HG03460 (cell line): ENCODE results near the gene ATRNL1.

Source experiments
- ATAC-seq: cut with Tn5 transposase; IDR thresholded peaks from one replicate; pipeline ENCODE4 v1.9.1; 2021; ENCODE audit not compliant: unreplicated experiment

Gene ATRNL1

DNA sequence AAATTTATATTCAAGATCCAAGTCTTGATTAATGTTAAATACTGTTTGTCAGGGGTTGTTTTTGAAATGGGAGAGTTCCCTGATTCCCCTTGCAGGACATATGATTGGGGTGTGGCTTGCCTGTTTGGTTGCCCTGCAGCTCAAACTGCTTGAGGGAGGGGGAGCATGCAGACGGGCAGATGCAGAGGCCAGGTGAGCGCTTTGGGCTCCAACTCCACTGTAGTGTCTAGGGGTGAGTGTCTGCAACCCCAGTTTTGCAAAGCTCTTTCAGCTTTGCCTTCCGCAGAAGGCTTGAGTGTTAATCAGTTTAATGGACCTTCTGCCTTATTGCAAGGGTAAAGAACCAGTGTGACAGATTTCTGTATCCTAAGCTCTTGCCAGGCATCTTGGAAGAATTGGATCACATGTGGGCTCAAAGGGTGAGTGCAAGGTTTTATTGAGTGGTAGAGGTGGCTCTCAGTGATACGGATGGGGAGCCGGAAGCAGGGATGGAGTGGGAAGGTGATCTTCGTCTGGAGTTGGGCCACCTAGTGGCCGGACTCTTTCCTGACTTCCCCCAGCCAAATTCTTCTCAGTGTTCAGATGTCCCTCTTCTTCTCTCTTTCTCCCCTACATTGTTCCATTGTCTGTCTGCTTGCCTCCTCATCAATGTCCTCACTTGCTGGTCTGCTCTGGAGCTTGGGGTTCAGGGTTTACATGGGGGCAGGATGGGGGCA lies 479.7 kb downstream of the ATRNL1 start:
- ATAC-seq = no peak

GRCh38 chr10:115580239-115580638 lies 487.1 kb downstream of the ATRNL1 start:
- no peak for ATAC-seq

- ATAC-seq = no peak
Measured at GRCh38 chr10:115593060-115593459, 499.9 kb downstream of the ATRNL1 start.

- ATAC-seq = no peak
Measured at GRCh38 chr10:115604627-115605026, 511.5 kb downstream of the ATRNL1 start.

DNA sequence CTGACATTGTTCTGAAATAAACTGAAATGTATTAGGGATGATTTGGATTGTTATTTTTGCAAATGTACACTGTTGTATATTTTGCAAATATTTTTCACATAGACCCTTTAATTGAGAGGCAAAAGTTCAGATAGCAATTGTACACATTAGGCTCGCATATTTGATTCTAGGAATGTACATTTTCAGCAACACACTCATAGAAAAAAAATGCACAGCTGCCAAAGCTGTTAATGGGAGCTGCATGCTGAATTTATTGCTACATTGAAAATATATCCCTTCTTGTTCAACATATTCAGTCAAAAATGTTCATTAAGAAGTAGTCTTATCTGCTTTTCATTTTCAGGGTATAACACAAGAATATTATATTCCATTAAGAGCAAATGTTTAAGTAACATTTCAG lies 512.9 kb downstream of the ATRNL1 start:
- ATAC-seq = no peak

GRCh38 chr10:115606741-115607140 lies 513.6 kb downstream of the ATRNL1 start:
- ATAC-seq = no peak

GRCh38 chr10:115624448-115624847 lies 531.3 kb downstream of the ATRNL1 start:
- no peak for ATAC-seq

GRCh38 chr10:115628616-115629015 lies 535.5 kb downstream of the ATRNL1 start:
- no peak for ATAC-seq

- ATAC-seq = no peak
Measured at GRCh38 chr10:115638246-115638645, 545.1 kb downstream of the ATRNL1 start.

DNA sequence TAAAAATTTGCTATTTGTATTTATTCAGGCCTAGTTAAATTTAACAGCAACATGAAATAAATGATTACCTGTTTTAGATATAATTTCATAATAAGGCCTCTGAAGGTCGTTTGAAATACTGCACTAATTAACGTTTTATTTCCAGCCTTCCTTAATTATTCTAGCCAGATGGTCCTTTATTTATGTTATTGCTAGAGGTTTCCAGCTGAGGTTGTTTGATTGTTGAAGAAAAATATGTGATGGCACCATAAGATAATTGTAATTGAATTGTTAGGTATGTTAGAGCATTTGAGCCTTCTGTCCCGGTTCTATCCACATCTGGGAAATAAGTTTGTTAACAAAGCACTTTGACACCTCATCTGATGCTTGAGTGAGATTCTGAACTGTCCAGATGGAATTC lies 556.1 kb downstream of the ATRNL1 start:
- ATAC-seq = no peak

DNA sequence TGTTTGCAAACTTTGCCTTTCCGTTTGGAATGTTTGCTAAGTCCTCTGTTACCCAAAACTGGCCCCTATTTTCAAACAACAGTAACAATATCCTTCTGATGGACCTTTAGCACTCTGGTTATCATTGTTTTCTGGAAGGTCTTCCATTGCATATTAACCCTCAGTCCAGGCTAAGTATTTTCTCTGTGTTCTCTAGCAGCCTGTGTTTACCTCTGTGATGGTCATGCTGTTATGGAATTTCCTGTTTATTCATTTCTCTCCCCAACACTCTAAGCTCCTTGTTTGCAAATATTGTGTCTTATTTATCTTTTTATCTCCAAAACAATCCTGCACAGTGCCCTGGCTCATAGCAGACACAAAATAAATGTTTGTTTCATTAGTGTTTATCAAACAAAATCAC lies 560.3 kb downstream of the ATRNL1 start:
- no peak for ATAC-seq

DNA sequence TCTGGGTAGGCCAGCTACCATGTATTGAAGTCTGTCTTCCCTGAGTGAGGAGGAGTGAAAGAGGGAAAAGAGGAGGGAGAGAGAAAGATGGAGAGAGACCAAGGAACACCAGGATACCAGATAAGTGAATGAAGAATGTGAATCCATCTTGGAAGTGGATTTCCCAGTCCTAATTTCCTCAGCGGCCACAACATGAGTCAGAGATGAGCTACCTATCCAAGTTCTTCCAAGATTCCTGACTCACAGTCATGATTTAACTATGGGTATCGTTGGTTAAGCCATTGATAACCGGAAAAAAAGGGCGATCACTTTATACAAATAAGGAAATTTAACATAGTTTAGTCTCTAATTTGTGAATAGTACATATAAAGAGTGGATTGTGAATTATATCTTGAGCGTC lies 561.8 kb downstream of the ATRNL1 start:
- no peak for ATAC-seq

GRCh38 chr10:115657161-115657860 lies 564.1 kb downstream of the ATRNL1 start:
- ATAC-seq = no peak

DNA sequence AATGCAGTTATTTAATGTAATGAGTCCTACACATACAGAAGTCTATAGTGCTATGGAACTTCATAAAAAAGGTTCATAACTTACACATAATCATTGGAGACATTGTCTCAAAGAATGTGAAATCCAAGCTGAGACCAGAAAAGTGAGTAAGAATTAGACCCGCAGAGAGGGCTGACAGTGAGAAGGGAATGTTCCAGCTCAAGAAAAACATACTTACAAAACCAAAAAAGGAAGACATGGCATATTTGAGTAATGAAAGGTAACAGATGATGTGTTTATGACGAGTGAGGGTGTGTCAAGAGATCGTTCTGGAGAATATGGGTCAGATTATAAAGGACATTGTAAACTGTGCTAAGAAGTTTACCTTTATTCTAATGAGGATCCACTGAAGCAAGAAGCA lies 566.5 kb downstream of the ATRNL1 start:
- ATAC-seq = no peak

DNA sequence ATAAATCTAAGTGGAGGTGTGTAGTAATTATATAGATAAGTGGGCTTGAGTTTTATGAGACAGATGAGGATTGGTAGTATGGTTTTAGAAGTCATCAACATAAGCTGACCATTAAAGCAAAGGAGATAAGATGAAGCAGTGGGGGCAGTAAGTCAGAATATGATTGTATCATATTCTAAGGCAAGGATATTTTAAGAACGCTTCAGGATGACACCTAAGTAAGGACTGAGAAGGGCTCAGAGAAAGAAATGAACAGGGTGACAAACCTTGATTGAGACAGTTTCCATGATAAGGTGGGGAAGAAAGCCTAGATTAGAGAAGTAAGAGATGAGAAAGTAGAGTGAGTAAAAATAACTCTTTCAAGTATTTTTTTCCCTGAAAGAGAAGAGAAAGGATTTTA lies 567.2 kb downstream of the ATRNL1 start:
- ATAC-seq = no peak

- ATAC-seq = no peak
Measured at GRCh38 chr10:115662422-115662821, 569.3 kb downstream of the ATRNL1 start.

DNA sequence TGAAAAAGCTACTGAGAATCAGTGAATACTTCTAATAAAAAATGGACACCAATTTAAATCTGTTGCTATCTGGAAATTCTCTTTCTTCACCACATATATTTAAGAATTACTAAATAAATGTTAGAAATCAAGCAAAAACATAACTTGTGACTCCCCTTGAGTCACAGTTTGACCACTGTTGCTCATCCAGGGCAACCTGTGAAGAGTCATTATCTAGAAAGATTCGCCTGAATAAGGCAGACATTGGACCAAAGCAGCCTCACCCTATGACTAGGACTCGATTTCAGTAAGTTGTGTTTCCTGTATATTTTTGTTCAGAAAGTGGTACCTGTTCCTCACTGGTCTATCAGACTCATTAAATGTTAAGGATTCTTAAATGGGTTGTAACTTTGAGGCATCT lies 572.4 kb downstream of the ATRNL1 start:
- ATAC-seq = no peak

- ATAC-seq = no peak
Measured at GRCh38 chr10:115674496-115674895, 581.3 kb downstream of the ATRNL1 start.

- ATAC-seq = no peak
Measured at GRCh38 chr10:115696747-115697146, 603.6 kb downstream of the ATRNL1 start.

- no peak for ATAC-seq
Measured at GRCh38 chr10:115706026-115706425, 612.9 kb downstream of the ATRNL1 start.

DNA sequence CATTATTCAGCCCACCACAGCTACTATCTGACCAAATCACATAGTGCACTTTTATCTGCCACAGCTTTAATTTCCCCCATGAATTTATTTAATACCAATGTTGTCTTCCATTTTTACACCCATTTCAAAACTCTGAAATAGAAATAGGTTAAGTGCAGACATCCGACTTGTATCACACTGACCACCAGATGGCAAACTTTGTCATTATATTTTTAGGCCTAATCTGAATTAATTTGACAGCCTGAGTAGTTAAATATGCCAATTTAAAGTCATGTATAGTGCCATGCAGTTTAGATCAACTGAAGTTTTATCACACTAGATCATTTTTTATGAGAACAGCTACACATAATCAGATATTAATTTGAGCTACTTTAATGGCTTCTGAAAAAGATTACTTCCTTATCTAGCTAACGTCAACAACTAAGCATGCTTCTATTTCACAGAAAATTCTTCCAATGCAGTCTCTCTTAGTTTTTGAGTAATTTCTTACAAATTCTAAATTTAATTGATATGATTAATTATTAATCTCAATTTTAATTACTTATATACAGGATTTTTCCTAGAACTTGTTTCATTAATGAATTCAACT lies 613.4 kb downstream of the ATRNL1 start:
- ATAC-seq = no peak

DNA sequence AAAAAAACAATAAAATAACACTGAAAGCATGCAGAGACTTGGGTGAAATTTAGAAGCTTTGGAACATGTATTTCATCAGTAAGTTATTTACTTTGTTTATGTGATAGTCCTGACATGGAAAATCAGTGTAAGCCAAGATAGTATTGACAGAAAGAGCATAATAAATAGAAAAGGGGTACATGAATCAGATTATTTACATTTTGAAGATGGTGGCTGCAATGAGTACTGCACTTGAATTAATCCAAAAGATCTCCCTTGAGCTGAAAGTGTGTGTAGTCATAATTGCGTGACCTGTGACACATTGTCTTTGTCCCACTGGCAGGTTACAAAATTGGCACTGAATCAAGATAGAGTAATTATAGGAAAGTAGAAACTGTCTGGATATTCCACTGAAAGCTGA lies 617.0 kb downstream of the ATRNL1 start:
- ATAC-seq = no peak
